Common myeloid progenitor, CD34-positive (primary cell): ENCODE results near the gene KRTAP5-7.
A peak's percentile ranks its signal among the peaks of the same experiment; 100 is the strongest.

Experiments used
- CTCF ChIA-PET: fragments of 350-600 bp; sonication (Branson Sonifier 250); formaldehyde crosslinking; loops from one replicate; lab custom pipeline; 2021; ENCODE audit warnings: antibody characterized with exemption; lab: Charles Lee
- POLR2A ChIA-PET: fragments of 350-600 bp; sonication (Branson Sonifier 250); formaldehyde crosslinking; loops from one replicate; lab custom pipeline; 2021; ENCODE audit warnings: antibody characterized with exemption; lab: Charles Lee
- DNase-seq, 3 donors: peaks; one replicate each; pipeline versions ENCODE4 v3.0.0 to v3.0.0-alpha.2; 2013
- H3K27ac ChIP-seq, 2 experiments: 1 replicate in 1 of 2; 2 replicates in 1 of 2; pipeline ENCODE4 v1.7.0; 2013; ENCODE audit warnings: inconsistent platforms in 2 of 2, low read length in 2 of 2, mild to moderate bottlenecking in 2 of 2, low read depth in 1 of 2, moderate library complexity in 1 of 2; ENCODE audit not compliant: severe bottlenecking in 2 of 2, insufficient read depth in 1 of 2, poor library complexity in 1 of 2
- H3K27me3 ChIP-seq, 5 experiments: replicated peaks in 2 of 5; 1 replicate in 3 of 5; 2 replicates in 2 of 5; pipeline versions ENCODE4 v1.6.1 to v1.7.0; 2013; ENCODE audit warnings: low read length in 4 of 5, mild to moderate bottlenecking in 2 of 5, moderate library complexity in 2 of 5, inconsistent platforms in 1 of 5; ENCODE audit not compliant: insufficient read depth in 5 of 5, control insufficient read depth in 4 of 5
- H3K36me3 ChIP-seq, 4 experiments: 1 replicate in 2 of 4; 2 replicates in 2 of 4; pipeline versions ENCODE4 v1.6.1 to v1.7.0; 2013; ENCODE audit warnings: low read length in 3 of 4, control low read depth in 1 of 4, mild to moderate bottlenecking in 1 of 4; ENCODE audit not compliant: control insufficient read depth in 4 of 4, insufficient read depth in 4 of 4
- H3K4me1 ChIP-seq, 4 experiments: 1 replicate in 3 of 4; 2 replicates in 1 of 4; pipeline versions ENCODE4 v1.6.1 to v1.7.1; 2013; ENCODE audit warnings: low read length in 3 of 4, mild to moderate bottlenecking in 3 of 4, control low read depth in 1 of 4, inconsistent platforms in 1 of 4, moderate library complexity in 1 of 4; ENCODE audit not compliant: control insufficient read depth in 4 of 4, insufficient read depth in 4 of 4; ENCODE audit errors: control extremely low read depth in 1 of 4
- H3K4me3 ChIP-seq, 7 experiments: 1 replicate in 4 of 7; 2 replicates in 3 of 7; pipeline versions ENCODE4 v1.5.1 to v1.7.0; 2013; ENCODE audit warnings: mild to moderate bottlenecking in 7 of 7, low read length in 6 of 7, moderate library complexity in 6 of 7, inconsistent platforms in 2 of 7, low read depth in 2 of 7, control low read depth in 1 of 7; ENCODE audit not compliant: insufficient read depth in 4 of 7, control insufficient read depth in 1 of 7; ENCODE audit errors: extremely low read depth in 1 of 7
- H3K9me3 ChIP-seq, 5 experiments: 1 replicate in 4 of 5; 2 replicates in 1 of 5; pipeline versions ENCODE4 v1.6.1 to v1.7.1; 2013; ENCODE audit warnings: low read length in 4 of 5, mild to moderate bottlenecking in 2 of 5, inconsistent platforms in 1 of 5, low read depth in 1 of 5, moderate library complexity in 1 of 5; ENCODE audit not compliant: control insufficient read depth in 4 of 5, insufficient read depth in 2 of 5; ENCODE audit errors: control extremely low read depth in 1 of 5
- WGBS: methylation state at CpG from one replicate; pipeline ENCODE4 v1.1.5; 2013; ENCODE audit not compliant: insufficient coverage; 5-methylcytosine and 5-hydroxymethylcytosine counted together

KRTAP5-7 gene

DNA sequence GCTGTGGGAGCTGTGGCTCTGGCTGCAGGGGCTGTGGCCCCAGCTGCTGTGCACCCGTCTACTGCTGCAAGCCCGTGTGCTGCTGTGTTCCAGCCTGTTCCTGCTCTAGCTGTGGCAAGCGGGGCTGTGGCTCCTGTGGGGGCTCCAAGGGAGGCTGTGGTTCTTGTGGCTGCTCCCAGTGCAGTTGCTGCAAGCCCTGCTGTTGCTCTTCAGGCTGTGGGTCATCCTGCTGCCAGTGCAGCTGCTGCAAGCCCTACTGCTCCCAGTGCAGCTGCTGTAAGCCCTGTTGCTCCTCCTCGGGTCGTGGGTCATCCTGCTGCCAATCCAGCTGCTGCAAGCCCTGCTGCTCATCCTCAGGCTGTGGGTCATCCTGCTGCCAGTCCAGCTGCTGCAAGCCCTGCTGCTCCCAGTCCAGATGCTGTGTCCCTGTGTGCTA is 21.7 kb downstream of the KRTAP5-7 start:
- CTCF ChIA-PET: interaction anchor here (1.0 to 2.0 kb wide), 2 partner anchors 31 to 99 kb away, joined by 3 to 4 read pairs; no protein-coding TSS in a partner anchor
- 64% methylated on average over 5 of the region's 5 CpGs for WGBS
- POLR2A ChIA-PET: no interaction called here

DNA sequence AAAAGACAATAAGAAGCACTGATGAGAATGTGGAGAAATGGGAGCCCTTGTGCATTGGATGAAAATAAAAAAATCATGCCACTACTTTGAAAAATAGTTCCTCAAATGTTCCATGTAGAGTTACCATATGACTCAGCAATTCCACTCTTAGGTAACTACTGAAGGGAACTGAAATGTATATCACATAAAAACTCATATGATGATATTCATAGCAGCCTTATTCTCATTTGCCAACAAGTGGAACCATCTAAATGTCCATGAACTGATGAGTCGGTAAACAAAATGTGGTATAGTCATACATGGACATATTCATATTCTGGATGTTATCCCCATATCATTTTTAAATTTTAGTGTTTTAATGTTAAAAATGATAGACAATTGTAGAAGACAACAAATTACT is 24.6 kb downstream of the KRTAP5-7 start:
- no peaks in the 10 kb centered on the region for H3K27me3 ChIP-seq
- no peak overlapping the region for H3K27ac ChIP-seq
- H3K9me3 ChIP-seq: no peaks in the 10 kb centered on the region
- no peaks in the 10 kb centered on the region for H3K36me3 ChIP-seq
- H3K4me1 ChIP-seq: peaks cover 0 to 16% (median 4%) of the 10 kb centered on the region in 4 experiments
- ChIA-PET POLR2A (no interaction called here), CTCF (no interaction called here)
- no peak overlapping the region for H3K4me3 ChIP-seq
- DNase-seq: peak; percentile 36 to 79 (median 71)
- WGBS: no CpG with 5 or more reads among the region's 1 CpG

More for the DNA sequence above, 21.7 kb downstream of the KRTAP5-7 start:
- no peak for DNase-seq
- no peaks in the 10 kb centered on the region for H3K27me3 ChIP-seq
- no peaks in the 10 kb centered on the region for H3K36me3 ChIP-seq
- H3K27ac ChIP-seq: no peak overlapping the region
- H3K9me3 ChIP-seq: no peaks in the 10 kb centered on the region
- peaks cover 2 to 37% (median 10%) of the 10 kb centered on the region in 4 experiments for H3K4me1 ChIP-seq
- H3K4me3 ChIP-seq: no peak overlapping the region

- Histone ChIP-seq H3K27me3 (no peaks in the 10 kb centered on the region), H3K9me3 (no peaks in the 10 kb centered on the region), H3K4me3 (no peak overlapping the region), H3K27ac (no peak overlapping the region), H3K4me1 (peaks cover 0 to 9% (median 4%) of the 10 kb centered on the region in 4 experiments), H3K36me3 (no peaks in the 10 kb centered on the region)
- ChIA-PET CTCF (no interaction called here), POLR2A (no interaction called here)
- 100% methylated on average over 6 of the region's 6 CpGs for WGBS
- DNase-seq: no peak
Measured at GRCh38 chr11:71554996-71555395, 27.9 kb downstream of the KRTAP5-7 start.

DNA sequence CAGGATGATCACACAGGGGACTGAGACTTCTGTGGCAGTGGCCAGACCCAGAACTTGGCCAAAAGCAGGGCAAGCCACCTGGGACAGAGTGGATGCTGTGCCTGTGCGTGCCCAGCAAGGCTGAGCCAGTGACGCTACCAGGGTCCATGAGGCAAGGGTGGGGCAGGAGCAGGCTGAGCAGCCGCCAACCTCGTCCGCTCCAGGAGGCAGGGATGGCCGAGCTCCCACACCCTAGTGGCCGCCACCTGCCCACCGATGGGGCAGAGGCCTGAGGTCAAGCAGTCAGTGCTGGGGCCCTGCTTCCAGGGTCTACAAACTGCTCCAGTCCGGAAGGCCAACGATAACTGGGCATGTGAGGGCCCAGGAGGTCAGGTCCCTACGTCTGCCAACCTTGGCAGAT is 28.4 kb downstream of the KRTAP5-7 start:
- POLR2A ChIA-PET: no interaction called here
- H3K4me1 ChIP-seq: peaks cover 0 to 9% (median 4%) of the 10 kb centered on the region in 4 experiments
- H3K27ac ChIP-seq: no peak overlapping the region
- no peak for DNase-seq
- H3K27me3 ChIP-seq: no peaks in the 10 kb centered on the region
- CTCF ChIA-PET: no interaction called here
- H3K36me3 ChIP-seq: no peaks in the 10 kb centered on the region
- H3K9me3 ChIP-seq: no peaks in the 10 kb centered on the region
- WGBS: 96% methylated on average over 11 of the region's 11 CpGs
- H3K4me3 ChIP-seq: no peak overlapping the region

- ChIA-PET CTCF (no interaction called here), POLR2A (no interaction called here)
- Histone ChIP-seq H3K27me3 (no peaks in the 10 kb centered on the region), H3K4me1 (peaks cover 0 to 9% (median 4%) of the 10 kb centered on the region in 4 experiments), H3K4me3 (no peak overlapping the region), H3K27ac (no peak overlapping the region), H3K36me3 (no peaks in the 10 kb centered on the region), H3K9me3 (no peaks in the 10 kb centered on the region)
- no peak for DNase-seq
- WGBS: 100% methylated on average over 1 of the region's 4 CpGs
Measured at GRCh38 chr11:71556018-71556417, 29.0 kb downstream of the KRTAP5-7 start.

GRCh38 chr11:71557257-71557656 is 30.2 kb downstream of the KRTAP5-7 start:
- POLR2A ChIA-PET: interaction anchor here (0.9 kb wide), 1 partner anchor 9 kb away, joined by 3 read pairs; no protein-coding TSS in a partner anchor
- H3K36me3 ChIP-seq: no peaks in the 10 kb centered on the region
- no peaks in the 10 kb centered on the region for H3K27me3 ChIP-seq
- H3K4me1 ChIP-seq: peaks cover 0 to under 1% (median 0%) of the 10 kb centered on the region in 4 experiments
- no peak overlapping the region for H3K27ac ChIP-seq
- no peak overlapping the region for H3K4me3 ChIP-seq
- no peaks in the 10 kb centered on the region for H3K9me3 ChIP-seq
- DNase-seq: no peak
- CTCF ChIA-PET: no interaction called here

GRCh38 chr11:71558996-71559395 is 31.9 kb downstream of the KRTAP5-7 start:
- no peak for DNase-seq
- CTCF ChIA-PET: no interaction called here
- H3K9me3 ChIP-seq: no peaks in the 10 kb centered on the region
- H3K4me3 ChIP-seq: no peak overlapping the region
- H3K27me3 ChIP-seq: peaks cover 0 to 5% (median 2%) of the 10 kb centered on the region in 5 experiments
- 100% methylated on average over 1 of the region's 1 CpG for WGBS
- POLR2A ChIA-PET: no interaction called here
- no peak overlapping the region for H3K27ac ChIP-seq
- no peaks in the 10 kb centered on the region for H3K36me3 ChIP-seq
- no peaks in the 10 kb centered on the region for H3K4me1 ChIP-seq
